Stimulated activated CD8-positive, alpha-beta memory T cell treated with anti-CD3 and anti-CD28 coated beads, Interleukin-15, amount 100 ng/mL, for 48 hours (primary cell): ENCODE measurements around the gene HHIPL1.

Source experiments
- DNase-seq, 2 donors: peaks; one replicate each; pipeline ENCODE4 v3.0.0-alpha.2; 2020; ENCODE audit warnings: low read depth in 2 of 2

Gene HHIPL1

DNA sequence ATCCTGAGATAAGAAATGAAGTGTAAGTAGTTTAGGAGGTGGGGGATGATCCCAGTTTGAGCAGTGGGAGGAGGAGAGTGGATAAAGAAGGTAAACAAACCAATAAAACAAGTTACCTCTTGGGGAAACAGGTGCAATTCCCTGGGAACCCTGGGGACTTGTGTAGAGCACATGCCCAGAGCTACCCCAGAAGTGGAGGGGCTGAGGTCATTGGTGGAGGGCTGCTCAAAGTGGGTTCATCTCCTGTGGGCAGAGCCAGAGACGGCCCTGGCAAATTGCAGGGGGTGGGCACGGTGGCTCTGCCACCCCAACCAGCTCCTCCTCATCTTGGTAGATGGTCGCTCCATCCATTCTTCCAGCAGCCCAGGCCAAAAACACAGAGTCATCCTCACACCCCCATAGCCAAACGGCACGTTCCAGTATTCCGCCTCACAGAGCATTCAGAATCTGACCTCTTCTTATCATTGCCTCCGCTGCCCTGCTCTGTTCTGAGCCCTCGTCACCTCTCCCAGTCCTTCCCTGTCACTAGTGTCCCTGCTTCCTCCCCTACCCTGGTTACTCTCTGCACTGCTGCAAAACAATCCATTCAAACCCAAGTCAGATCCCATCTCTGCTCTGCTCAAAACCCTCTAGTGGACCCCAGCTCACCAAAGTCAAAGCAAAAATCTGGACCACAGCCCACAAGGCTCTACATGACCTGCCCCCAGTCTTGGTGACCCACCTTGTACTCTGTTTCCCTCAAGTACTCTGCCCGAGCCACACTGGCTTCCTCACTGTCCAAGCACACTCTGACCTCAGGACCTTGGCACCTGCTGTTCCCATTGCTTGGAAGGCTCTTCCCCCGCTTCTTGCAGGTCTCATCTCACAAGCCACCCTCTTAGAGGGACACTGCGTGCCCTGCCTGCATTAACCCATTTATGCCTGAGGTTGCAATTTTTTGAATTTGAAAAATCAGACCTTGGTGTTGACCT, 44.6 kb downstream of the HHIPL1 start:
- no peak for DNase-seq

DNA sequence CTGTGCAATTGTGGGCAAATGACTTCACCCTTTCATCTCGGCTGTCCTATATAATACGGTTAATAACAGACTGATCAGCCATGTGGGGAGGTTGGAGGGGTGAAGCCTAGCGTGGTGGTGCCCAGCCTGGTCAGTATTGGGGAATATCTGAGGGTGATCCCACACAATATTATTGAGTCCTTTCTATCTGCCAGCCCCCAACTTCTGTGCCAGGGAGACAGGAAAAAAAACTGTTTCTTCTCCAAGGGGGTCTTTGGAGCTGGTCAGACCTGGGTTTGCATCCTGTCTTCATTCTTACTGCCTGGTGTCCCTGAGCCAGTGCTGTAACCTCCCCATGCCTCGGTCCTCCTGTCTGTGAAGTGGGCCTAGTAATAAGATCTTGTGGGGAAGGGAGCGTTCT, 45.7 kb downstream of the HHIPL1 start:
- DNase-seq: no peak

DNA sequence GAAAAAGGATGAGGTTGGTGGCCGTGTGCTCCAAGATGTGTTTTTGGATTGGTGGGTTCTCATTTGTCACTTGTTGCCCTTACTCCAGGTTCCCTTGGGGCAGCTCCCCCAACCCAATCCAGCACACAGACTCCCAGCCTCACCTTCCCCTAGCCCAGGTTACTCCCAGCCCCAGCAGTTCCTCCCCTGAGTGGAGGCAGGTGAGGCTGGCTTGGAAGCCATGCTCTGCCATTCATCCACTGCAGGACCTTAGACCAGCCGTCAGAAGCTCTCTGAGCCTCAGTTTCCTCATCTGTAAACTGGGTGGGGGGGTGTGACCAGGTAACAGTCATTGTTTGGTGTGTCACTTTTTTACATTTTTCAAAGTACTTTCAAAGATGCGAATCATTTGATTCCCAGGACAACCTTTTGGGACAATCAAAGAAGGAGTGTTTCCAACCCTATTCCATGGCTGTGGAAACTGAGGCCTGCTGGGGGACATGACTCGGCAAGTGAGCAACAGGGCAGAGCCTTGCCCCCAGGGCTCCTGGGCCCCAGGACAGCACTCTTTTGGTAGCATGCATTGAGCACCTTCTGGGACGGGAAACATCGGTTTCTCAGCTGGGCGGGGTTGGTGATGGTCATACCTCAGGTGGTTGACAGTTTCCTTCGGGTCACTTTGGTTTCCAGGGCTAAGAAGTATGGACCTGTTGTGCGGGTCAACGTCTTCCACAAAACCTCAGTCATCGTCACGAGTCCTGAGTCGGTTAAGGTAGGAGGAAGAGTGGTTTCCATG, 46.4 kb downstream of the HHIPL1 start:
- DNase-seq: no peak

DNA sequence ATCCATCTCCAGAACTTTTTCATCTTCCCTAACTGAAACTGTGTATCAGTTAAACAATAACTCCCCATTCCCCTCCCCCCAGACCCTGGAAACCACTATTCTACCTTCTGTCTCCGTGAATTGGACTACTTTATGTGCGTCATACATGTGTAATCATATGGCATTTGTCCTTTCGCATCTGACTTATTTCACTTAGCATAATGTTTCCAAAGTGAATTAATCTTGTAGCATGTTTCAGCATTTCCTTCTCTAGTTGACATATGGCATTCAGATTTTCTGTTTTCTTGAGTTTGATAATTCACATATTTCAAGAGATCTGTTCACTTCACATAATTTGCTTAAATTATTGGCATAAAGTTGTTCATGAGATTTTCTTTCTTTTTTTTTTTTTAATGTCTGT, 49.0 kb downstream of the HHIPL1 start:
- DNase-seq: no peak

DNA sequence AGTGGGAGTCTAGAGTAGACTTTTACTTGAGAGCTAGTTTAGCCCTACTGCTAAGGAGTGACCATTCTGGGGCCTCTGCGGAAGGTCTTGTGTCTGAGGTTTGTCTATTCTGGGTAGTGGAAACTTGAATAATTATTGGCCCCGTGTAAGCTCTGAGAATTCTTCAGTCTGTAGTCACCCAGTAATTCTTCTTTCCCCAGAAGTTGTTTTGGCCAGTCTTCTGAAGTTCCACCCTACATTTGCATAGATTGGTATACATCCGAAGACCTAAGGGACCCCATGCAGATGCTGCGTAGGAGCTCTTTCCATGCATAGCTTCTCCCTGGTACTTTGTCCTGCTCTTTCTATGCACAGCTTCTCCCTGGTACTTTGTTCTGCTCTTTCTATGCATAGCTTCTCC, 52.0 kb downstream of the HHIPL1 start:
- no peak for DNase-seq

DNA sequence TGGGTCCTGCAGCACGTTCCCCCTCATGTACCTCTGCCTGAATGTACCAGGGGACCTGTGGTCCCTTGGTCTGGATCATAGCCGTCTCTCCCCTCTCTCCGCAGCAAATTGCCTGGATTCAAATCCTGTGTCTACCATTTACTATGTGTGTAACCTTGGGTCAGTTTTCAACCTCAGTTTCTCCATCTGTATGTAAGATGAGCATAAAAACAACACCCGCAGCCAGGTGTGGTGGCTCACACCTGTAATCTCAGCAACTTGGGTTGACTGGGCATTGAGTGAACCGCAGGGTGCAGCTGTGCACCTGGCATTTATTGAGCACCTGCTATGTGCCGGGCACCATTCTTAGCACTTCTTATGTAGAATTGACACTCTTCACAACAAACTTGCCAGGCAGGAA, 53.3 kb downstream of the HHIPL1 start:
- no peak for DNase-seq

DNA sequence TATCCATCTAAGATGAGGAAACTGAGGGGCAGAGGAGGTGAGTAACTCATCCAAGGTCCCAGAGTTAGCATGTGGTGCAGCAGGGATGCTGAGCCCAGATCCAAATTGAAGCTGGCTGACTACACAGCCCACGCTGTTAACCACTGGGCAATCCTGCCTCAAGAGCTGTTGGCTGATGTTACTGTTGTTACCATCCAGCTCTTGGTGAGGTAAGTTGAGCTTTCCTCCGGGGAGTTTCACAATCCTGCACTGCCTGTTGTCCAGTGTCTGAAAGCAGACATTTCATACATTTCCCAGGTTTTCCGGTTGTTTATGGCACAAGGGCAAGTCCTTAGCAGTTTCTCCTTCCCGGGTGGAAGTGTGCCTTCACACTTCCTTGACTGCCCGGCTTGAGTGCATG, 53.7 kb downstream of the HHIPL1 start:
- DNase-seq: no peak

DNA sequence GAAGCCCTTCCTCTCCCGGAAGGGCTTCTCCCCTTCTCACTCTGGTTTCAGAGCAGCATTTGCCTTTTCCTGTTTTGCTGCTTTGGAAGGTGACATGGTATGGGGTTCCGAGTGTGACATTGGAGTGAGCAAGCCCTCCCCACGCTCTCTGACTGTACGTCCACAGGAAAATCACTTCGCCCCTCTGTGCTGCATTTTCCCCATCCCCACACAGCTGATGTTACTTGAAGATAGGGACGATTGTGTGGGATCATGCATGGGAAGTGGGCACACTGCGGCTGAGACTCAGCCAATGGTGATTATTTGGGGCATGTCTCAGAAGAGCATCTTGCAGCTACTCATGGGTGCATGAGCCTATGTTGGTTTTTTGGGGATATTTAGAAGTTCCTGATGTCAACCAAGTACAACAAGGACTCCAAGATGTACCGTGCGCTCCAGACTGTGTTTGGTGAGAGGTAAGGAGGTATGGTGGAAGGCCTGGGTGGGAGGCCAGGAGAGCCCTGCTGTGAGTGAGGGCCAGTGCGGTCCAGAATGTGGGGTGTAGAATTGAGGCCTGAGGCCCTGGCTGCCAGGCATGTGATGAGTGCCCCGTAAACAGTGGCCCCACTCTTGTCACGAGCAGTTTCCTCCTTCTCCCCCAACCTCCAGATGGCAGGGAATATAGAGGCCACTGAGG, 54.3 kb downstream of the HHIPL1 start:
- no peak for DNase-seq

DNA sequence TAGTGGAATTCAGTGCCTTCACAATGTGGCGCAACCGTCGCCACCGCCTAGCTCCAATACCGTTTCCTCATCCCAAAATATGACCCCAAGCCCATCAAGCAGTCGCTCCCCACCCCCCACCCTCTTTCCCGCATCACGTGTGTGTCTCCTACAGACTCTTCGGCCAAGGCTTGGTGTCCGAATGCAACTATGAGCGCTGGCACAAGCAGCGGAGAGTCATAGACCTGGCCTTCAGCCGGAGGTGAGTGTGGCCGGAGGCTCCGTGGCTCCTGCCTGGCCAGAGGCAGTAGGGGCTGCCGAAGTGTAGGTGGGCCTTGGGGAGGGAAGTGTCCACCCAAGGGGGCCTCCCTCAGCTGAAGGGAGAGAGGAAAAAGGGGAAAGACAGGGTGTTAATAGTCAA, 54.9 kb downstream of the HHIPL1 start:
- no peak for DNase-seq

DNA sequence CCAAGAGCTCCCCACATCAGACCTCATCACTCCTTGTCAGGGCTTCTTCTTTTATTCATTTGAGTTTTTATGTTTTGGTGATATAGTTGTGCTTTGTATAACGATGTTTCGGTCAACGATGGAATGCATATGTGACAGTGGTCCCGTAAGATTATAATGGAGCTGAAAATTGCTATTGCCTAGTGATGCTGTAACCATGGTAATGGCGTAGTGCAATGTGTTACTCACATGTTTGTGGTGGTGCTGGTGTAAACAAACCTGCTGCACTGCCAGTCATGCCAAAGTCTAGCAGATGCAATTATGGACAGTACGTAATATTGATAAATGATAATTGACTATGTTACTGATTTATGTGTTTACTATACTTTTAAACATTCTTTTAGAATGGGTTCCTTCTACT, 55.5 kb downstream of the HHIPL1 start:
- DNase-seq: no peak

DNA sequence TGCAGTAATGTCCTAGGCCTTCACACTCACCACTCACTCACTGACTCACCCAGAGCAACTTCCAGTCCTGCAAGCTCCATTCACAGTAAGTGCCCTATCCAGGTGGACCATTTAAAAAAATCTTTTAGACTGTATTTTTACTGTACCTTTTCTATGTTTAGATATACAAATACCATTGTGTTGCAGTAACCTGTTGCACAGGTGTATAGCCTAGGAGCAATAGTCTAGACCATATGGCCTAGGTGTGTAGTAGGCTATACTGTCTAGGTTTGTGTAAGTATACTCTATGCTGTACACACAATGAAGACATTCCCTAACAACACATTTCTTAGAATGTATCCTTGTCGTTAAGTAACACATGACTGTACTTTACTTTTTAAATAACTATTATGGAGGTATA, 56.3 kb downstream of the HHIPL1 start:
- no peak for DNase-seq

DNA sequence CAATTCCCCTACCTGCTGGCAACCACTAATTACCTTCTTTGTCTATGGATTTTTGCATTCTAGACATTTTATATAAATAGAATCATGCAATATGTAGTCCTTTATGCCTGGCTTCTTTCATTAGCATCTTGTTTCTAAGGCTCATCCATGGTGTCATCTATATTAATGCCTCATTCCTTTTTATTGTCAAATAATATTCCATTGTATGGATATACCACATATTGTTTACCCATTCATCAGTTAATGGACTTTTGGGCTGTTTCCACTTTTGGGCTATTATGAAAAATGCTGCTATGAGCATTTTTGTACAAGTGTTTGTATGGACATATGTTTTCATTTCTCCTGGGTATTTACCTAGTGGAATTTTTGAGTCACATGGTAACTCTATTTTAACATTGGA, 57.2 kb downstream of the HHIPL1 start:
- DNase-seq: no peak

DNA sequence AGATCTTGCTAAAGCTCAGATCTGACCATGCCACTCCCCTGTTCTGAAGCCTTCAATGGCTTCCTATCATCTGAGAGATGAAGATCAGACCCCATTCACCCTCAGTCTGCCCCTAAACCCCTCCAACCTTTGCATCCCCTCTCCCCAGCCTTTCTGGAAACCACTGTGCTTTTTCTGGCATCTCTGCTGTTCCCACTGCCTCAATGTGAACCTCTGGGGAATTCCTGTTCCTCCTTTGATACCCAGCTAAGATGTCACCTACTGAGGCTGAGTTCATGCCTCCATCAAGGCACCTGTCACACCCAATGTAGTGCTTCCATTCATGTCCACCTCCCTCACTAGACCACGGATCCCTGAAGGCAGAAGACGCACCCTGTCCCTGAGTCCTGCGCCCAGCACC, 58.5 kb downstream of the HHIPL1 start:
- DNase-seq: no peak

DNA sequence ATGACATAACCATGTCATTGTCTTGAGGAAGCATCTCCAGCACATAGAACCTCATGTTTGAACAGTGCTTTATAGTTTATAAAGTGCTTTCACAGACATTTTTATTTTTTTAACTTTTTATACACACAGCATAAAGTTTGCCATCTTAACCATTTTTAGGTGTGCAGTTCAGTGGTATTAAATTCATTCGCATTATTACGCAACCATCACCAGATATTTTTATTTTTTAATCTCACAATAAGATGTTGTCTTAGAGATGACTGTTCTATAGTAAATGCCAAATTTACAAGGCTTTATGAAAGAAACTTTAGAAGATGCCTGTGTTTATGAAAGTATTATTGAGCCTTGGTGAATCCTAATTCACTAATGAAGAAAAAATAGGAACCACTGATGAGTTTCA, 59.1 kb downstream of the HHIPL1 start:
- no peak for DNase-seq

DNA sequence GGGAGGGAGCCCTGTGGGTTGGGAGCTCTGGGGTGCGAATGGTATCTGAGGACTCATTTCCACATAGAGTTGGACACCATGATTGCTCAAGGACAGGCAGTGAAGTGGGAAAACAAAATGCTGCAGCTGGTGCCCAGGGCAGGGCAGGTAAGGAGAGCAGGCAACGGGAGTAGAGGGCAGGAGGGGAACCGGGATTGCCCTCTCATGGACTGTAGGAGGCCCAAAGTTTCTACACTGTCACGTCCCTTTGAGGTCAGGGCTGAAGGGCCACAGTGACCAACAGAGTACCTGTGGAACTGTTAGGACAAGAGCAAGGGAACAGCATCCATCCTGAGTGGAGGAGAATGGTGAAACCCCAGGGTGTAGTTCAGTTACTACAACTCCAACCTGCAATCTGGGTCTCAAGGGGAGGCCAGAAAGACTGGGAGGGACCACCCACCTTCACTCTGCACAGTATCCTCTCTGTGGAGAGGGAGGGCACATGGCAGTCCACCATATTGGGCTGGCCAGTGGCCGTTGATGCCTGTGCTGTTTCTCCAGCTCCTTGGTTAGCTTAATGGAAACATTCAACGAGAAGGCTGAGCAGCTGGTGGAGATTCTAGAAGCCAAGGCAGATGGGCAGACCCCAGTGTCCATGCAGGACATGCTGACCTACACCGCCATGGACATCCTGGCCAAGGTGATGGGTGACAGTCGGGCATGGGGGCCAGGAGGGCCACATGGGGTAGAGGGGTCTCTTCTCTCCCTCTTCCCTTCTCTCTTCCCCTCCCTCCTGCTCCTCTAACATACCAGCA, 61.4 kb downstream of the HHIPL1 start:
- no peak for DNase-seq

DNA sequence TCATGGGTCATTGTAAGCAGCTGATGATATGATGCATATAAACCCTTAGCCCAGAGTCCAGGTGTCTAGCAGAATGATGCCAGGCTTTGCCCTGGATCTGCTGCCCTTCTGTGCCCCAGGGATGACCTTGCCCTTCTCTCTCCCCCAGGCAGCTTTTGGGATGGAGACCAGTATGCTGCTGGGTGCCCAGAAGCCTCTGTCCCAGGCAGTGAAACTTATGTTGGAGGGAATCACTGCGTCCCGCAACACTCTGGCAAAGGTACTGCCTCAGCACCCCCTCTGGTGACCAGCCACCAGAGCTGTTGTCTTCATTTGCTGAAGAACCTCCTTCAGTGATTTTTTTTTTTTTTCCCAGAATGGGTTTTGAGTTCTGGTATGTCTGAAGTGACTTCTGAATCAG, 62.5 kb downstream of the HHIPL1 start:
- no peak for DNase-seq

DNA sequence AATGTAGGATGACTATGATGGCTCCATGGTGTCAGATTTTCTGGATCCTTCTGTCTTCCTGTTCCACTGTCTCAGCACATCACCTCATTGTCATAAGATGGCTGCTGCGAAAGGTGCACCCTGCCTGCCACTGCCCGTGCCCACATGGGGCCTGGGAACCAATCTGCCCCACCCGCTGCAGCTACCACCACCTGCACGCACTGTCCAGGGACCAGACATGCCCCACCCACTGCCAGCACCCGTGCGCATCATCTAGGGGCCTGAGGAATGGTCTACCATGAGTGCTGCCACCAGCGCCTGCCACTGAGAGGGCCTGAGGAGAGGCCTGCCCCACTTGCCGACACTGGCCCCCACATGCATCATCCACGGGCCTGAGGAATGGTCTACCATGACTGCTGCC, 63.0 kb downstream of the HHIPL1 start:
- no peak for DNase-seq

DNA sequence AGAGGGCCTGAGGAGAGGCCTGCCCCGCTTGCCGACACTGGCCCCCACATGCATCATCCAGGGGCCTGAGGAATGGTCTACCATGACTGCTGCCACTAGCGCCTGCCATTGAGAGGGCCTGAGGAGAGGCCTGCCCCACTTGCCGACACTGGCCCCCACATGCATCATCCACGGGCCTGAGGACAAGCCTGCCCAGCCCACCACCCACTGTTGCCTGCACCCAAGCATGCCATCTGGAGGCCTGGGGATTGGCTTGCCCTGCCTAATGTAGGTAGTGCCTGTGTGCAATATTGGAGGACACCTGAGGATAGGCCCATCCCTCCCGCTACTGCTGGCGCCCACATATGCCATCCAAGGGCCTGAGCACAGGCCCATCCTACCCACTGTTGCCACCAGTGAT, 63.5 kb downstream of the HHIPL1 start:
- no peak for DNase-seq

DNA sequence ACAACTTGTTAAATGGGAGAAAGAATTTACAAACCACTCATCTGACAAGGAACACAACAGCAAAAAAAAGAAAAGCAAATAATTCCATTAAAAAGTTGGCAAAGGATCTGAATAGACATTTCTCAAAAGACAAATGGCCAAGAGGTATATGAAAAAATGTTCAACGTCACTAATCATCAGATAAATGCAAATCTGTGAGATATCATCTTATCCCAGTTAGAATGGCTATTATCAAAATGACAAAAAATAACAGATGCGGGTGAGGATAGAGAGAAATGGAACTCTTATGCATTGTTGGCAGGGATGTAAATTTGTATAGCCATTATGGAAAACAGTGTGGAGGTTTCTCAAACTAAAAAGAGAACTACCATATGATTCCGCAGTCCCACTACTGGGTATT, 69.0 kb downstream of the HHIPL1 start:
- no peak for DNase-seq

DNA sequence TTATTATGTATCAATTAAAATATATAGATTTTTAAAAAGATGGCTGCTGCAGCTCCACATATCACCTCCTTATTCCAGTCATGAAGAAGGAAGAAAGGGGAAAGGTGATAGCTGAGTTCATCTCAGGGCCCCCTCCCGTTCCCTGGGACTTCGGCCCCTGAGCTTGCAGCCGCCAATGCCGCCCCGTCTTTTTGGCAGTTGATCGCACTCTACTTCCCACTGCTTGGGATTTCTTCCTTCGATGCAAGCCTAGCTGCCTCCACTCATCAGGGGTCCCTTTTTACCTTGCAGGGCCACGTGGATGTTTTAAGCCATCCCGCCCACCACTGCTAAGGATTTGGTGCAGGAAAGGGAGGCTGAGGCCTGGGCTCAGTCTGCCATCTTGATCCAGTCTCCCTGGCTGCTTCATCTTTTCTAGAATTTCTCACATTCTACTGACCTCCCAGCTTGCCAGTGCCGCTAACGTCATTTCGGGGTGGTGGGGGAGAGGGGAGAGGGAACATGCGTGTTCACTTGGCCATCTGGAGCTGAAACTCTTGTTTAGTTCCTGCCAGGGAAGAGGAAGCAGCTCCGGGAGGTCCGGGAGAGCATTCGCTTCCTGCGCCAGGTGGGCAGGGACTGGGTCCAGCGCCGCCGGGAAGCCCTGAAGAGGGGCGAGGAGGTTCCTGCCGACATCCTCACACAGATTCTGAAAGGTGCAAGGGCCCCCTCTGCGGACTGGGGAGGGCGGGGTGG, 70.5 kb downstream of the HHIPL1 start:
- DNase-seq: no peak
